Naive thymus-derived CD4-positive, alpha-beta T cell (primary cell): ENCODE data around the gene RNF40. TPM values are rescaled to one million over a fixed set of nuclear protein-coding genes. Genes with fewer than 3 reads are reported as not detected.

Experiments
- ATAC-seq: fragments of 150-1000 bp; cut with Tn5 transposase; 2 replicates; pipeline ENCODE4 v1.10.0; 2021; ENCODE audit warnings: mild to moderate bottlenecking, moderate library complexity
- CTCF ChIA-PET: fragments of 350-600 bp; sonication (Branson Sonifier 250); formaldehyde crosslinking; loops from one replicate; lab custom pipeline; 2021; ENCODE audit warnings: antibody characterized with exemption; lab: Charles Lee
- POLR2A ChIA-PET: fragments of 350-600 bp; sonication (Branson Sonifier 250); formaldehyde crosslinking; loops from one replicate; lab custom pipeline; 2021; ENCODE audit warnings: antibody characterized with exemption, inconsistent platforms; lab: Charles Lee
- DNase-seq, 9 donors: peaks; one replicate each; pipeline versions ENCODE4 v3.0.0 to v3.0.0-alpha.2; 2020 to 2022; ENCODE audit warnings: mixed read lengths in 1 of 9
- H3K27ac ChIP-seq: one replicate; pipeline ENCODE4 v1.7.0; 2013; ENCODE audit warnings: mild to moderate bottlenecking, low read depth, low read length, moderate library complexity
- H3K27me3 ChIP-seq, 2 donors: one replicate each; pipeline ENCODE4 v1.7.0; 2013; ENCODE audit warnings: low read length in 2 of 2, mild to moderate bottlenecking in 2 of 2, moderate library complexity in 2 of 2; ENCODE audit not compliant: control insufficient read depth in 2 of 2, insufficient read depth in 2 of 2
- H3K36me3 ChIP-seq, 3 experiments: 1 replicate in 2 of 3; 2 replicates in 1 of 3; pipeline ENCODE4 v1.7.0; 2013; ENCODE audit warnings: low read length in 3 of 3, mild to moderate bottlenecking in 3 of 3, moderate library complexity in 1 of 3; ENCODE audit not compliant: insufficient read depth in 3 of 3, control insufficient read depth in 2 of 3
- H3K4me1 ChIP-seq, 2 donors: one replicate each; pipeline ENCODE4 v1.7.0; 2013; ENCODE audit warnings: low read length in 2 of 2, mild to moderate bottlenecking in 2 of 2, moderate library complexity in 1 of 2; ENCODE audit not compliant: control insufficient read depth in 2 of 2, insufficient read depth in 2 of 2
- H3K4me3 ChIP-seq: 2 replicates; pipeline ENCODE4 v1.7.0; 2013; ENCODE audit warnings: mild to moderate bottlenecking, low read length
- H3K9me3 ChIP-seq, 3 experiments: 1 replicate in 2 of 3; 2 replicates in 1 of 3; pipeline ENCODE4 v1.7.0; 2013; ENCODE audit warnings: low read length in 3 of 3; ENCODE audit not compliant: control insufficient read depth in 2 of 3
- H3K27ac Mint-ChIP-seq, 9 donors: one replicate each; pipeline ENCODE4 v1.8.0; 2020 to 2022; ENCODE audit warnings: mixed read lengths in 9 of 9, mild to moderate bottlenecking in 8 of 9, moderate library complexity in 5 of 9, inconsistent platforms in 2 of 9
- H3K27me3 Mint-ChIP-seq, 5 donors: one replicate each; pipeline ENCODE4 v1.8.0; 2021 to 2022; ENCODE audit warnings: mixed read lengths in 5 of 5, mild to moderate bottlenecking in 1 of 5
- H3K36me3 Mint-ChIP-seq, 5 donors: one replicate each; pipeline ENCODE4 v1.8.0; 2020 to 2022; ENCODE audit warnings: mixed read lengths in 5 of 5, mild to moderate bottlenecking in 3 of 5, inconsistent platforms in 1 of 5
- H3K4me1 Mint-ChIP-seq, 7 donors: one replicate each; pipeline ENCODE4 v1.8.0; 2020 to 2022; ENCODE audit warnings: mixed read lengths in 7 of 7, mild to moderate bottlenecking in 3 of 7, inconsistent platforms in 1 of 7
- H3K4me3 Mint-ChIP-seq, 10 donors: one replicate each; pipeline ENCODE4 v1.8.0; 2020 to 2022; ENCODE audit warnings: mild to moderate bottlenecking in 10 of 10, mixed read lengths in 10 of 10, moderate library complexity in 6 of 10, inconsistent platforms in 2 of 10
- H3K9me3 Mint-ChIP-seq, 11 donors: one replicate each; pipeline ENCODE4 v1.8.0; 2020 to 2022; ENCODE audit warnings: mixed read lengths in 11 of 11, mild to moderate bottlenecking in 4 of 11, inconsistent platforms in 1 of 11, moderate library complexity in 1 of 11
- intact Hi-C, 2 donors: fragments of 100-400 bp; cut with micrococcal nuclease; formaldehyde crosslinking; loops; one replicate each; pipeline ENCODE4 v1.15.1; 2023
- polyA plus RNA-seq, 2 donors: library from polyadenylated mRNA; unstranded; fragments of 300-500 nt; fragmentation: Illumina TruSeq; gene quantifications; one replicate each; pipeline ENCODE4 v1.2.3, GENCODE V29; 2021
- total RNA-seq, 6 experiments: library from RNA in 5 of 6; stranded (reverse) in 5 of 6; gene quantifications; 1 replicate in 5 of 6; 2 replicates in 1 of 6; pipeline ENCODE4 v1.2.3 and lab custom pipeline; 2021 to 2026

The RNF40 gene
- total and polyA plus RNA-seq, 7 experiments from 2014 or later: 19.4 to 122 (median 87.7) TPM

- Histone ChIP-seq H3K36me3 (peaks cover 0 to 28% (median 0%) of the 10 kb centered on the region in 3 experiments), H3K4me3 (no peak overlapping the region), H3K27me3 (peaks cover 0 to 7% of the 10 kb centered on the region in 2 donors), H3K27ac (peak overlapping the region; percentile 68), H3K4me1 (peaks cover 7% of the 10 kb centered on the region in 2 donors), H3K9me3 (no peaks in the 10 kb centered on the region)
- POLR2A ChIA-PET: interaction anchor here (0.6 to 1.3 kb wide), 9 partner anchors 17 to 1850 kb away, joined by 3 to 15 read pairs (median 3); no protein-coding TSS in a partner anchor
- CTCF ChIA-PET: interaction anchor here (1.7 kb wide), 1 partner anchor 20 kb away, joined by 5 read pairs; no protein-coding TSS in a partner anchor
- Mint-ChIP-seq H3K4me3 (peak overlapping the region; percentile 60 to 94 (median 82)), H3K4me1 (peaks cover 0 to 25% (median 22%) of the 10 kb centered on the region in 7 donors), H3K36me3 (peaks cover 0 to 11% (median 4%) of the 10 kb centered on the region in 5 donors), H3K27me3 (peaks cover 0 to 43% (median 0%) of the 10 kb centered on the region in 5 donors), H3K9me3 (peaks cover 0 to 2% (median 0%) of the 10 kb centered on the region in 11 donors), H3K27ac (peak overlapping the region in 5 of 9 donors; percentile 8 to 62 (median 44))
- intact Hi-C loops: loop anchor here in 1 of 2 donors (1.0 to 2.0 kb wide), 2 partner anchors 24 to 38 kb away; partner anchors contain the start of genes CFAP119, PHKG2 and RNF40
- ATAC-seq (peak; percentile 55), DNase-seq (no peak)
Observed at GRCh38 chr16:30786115-30786935, 24.2 kb downstream of the RNF40 start.

GRCh38 chr16:30786936-30787612 is 25.0 kb downstream of the RNF40 start, which contains the start of gene ZNF629:
Gene ZNF629, minus strand, starts transcription at chr16:30787205. Its CDS starts 2,723 bp downstream, at chr16:30784482.
- Mint-ChIP-seq H3K27ac (peak within 1 kb of the TSS in 8 of 9 donors; percentile 8 to 85 (median 50)), H3K4me1 (peaks cover 0 to 25% (median 22%) of the 10 kb centered on the region in 7 donors), H3K27me3 (peaks cover 0 to 43% (median 0%) of the 10 kb centered on the region in 5 donors), H3K4me3 (peak within 1 kb of the TSS; percentile 74 to 94 (median 88)), H3K36me3 (peaks cover 0 to 11% (median 4%) of the 10 kb centered on the region in 5 donors), H3K9me3 (peaks cover 0 to 2% (median 0%) of the 10 kb centered on the region in 11 donors)
- H3K36me3 ChIP-seq: peaks cover 0 to 23% (median 0%) of the 10 kb centered on the region in 3 experiments
- H3K9me3 ChIP-seq: no peaks in the 10 kb centered on the region
- peaks cover 7% of the 10 kb centered on the region in 2 donors for H3K4me1 ChIP-seq
- POLR2A ChIA-PET: interaction anchor here (0.7 to 1.3 kb wide), 5 partner anchors 16 to 814 kb away, joined by 3 to 15 read pairs (median 3); no protein-coding TSS in a partner anchor
- H3K4me3 ChIP-seq: peak within 1 kb of the TSS; percentile 60
- H3K27me3 ChIP-seq: peaks cover 0 to 7% of the 10 kb centered on the region in 2 donors
- CTCF ChIA-PET: interaction anchor here (0.7 kb wide), 1 partner anchor 18 kb away, joined by 3 read pairs; no protein-coding TSS in a partner anchor
- ATAC-seq: peak; percentile 70
- peak in 5 of 9 donors; percentile 32 to 42 (median 33) for DNase-seq
- H3K27ac ChIP-seq: peak within 1 kb of the TSS; percentile 68
- intact Hi-C loops: loop anchor here in 1 of 2 donors (1.0 to 2.0 kb wide), 4 partner anchors 18 to 88 kb away; partner anchors contain the start of genes CFAP119, PHKG2 and RNF40

GRCh38 chr16:30787613-30788378 is 25.7 kb downstream of the RNF40 start:
- ChIA-PET POLR2A (interaction anchor here (1.0 to 1.3 kb wide), 4 partner anchors 15 to 40 kb away, joined by 3 to 15 read pairs (median 4); no protein-coding TSS in a partner anchor), CTCF (interaction anchor here (0.7 kb wide), 1 partner anchor 17 kb away, joined by 3 read pairs; no protein-coding TSS in a partner anchor)
- Histone ChIP-seq H3K27me3 (peaks cover 0 to 7% of the 10 kb centered on the region in 2 donors), H3K9me3 (no peaks in the 10 kb centered on the region), H3K4me3 (peak overlapping the region; percentile 60), H3K36me3 (peaks cover 0 to 16% (median 0%) of the 10 kb centered on the region in 3 experiments), H3K27ac (no peak overlapping the region), H3K4me1 (peaks cover 7% of the 10 kb centered on the region in 2 donors)
- ATAC-seq: no peak
- Mint-ChIP-seq H3K27ac (peak overlapping the region in 5 of 9 donors; percentile 36 to 71 (median 46)), H3K4me3 (peak overlapping the region; percentile 74 to 94 (median 88)), H3K27me3 (peaks cover 0 to 43% (median 0%) of the 10 kb centered on the region in 5 donors), H3K9me3 (peaks cover 0 to 2% (median 0%) of the 10 kb centered on the region in 11 donors), H3K4me1 (peaks cover 0 to 25% (median 22%) of the 10 kb centered on the region in 7 donors), H3K36me3 (peaks cover 0 to 8% (median 3%) of the 10 kb centered on the region in 5 donors)
- intact Hi-C loops: loop anchor here in 1 of 2 donors (1.0 to 2.0 kb wide), 3 partner anchors 18 to 88 kb away; partner anchors contain the start of genes CFAP119 and RNF40
- no peak for DNase-seq

GRCh38 chr16:30793508-30794069 is 31.5 kb downstream of the RNF40 start:
- Mint-ChIP-seq H3K27ac (no peak overlapping the region), H3K9me3 (no peaks in the 10 kb centered on the region), H3K36me3 (no peaks in the 10 kb centered on the region), H3K4me1 (no peaks in the 10 kb centered on the region), H3K4me3 (no peak overlapping the region), H3K27me3 (peaks cover 0 to 7% (median 0%) of the 10 kb centered on the region in 5 donors)
- intact Hi-C loops: no loop called here
- POLR2A ChIA-PET: interaction anchor here (0.6 to 0.9 kb wide), 2 partner anchors 12 to 201 kb away, joined by 3 read pairs; no protein-coding TSS in a partner anchor
- Histone ChIP-seq H3K4me1 (no peaks in the 10 kb centered on the region), H3K9me3 (no peaks in the 10 kb centered on the region), H3K27ac (no peak overlapping the region), H3K4me3 (no peak overlapping the region), H3K27me3 (no peaks in the 10 kb centered on the region), H3K36me3 (no peaks in the 10 kb centered on the region)
- CTCF ChIA-PET: no interaction called here
- DNase-seq (no peak), ATAC-seq (no peak)

- ChIA-PET CTCF (interaction anchor here (0.6 kb wide), 2 partner anchors 8 to 44 kb away, joined by 3 to 4 read pairs; no protein-coding TSS in a partner anchor), POLR2A (no interaction called here)
- H3K27ac Mint-ChIP-seq: no peak overlapping the region
Observed at GRCh38 chr16:30794634-30795033, 32.5 kb downstream of the RNF40 start.

More at GRCh38 chr16:30794634-30795033, 32.5 kb downstream of the RNF40 start:
- H3K36me3 ChIP-seq: no peaks in the 10 kb centered on the region
- H3K4me1 ChIP-seq: no peaks in the 10 kb centered on the region
- no peaks in the 10 kb centered on the region for H3K27me3 ChIP-seq
- intact Hi-C loops: no loop called here
- H3K4me1 Mint-ChIP-seq: no peaks in the 10 kb centered on the region
- no peak overlapping the region for H3K4me3 ChIP-seq
- H3K9me3 ChIP-seq: no peaks in the 10 kb centered on the region
- H3K27me3 Mint-ChIP-seq: peaks cover 0 to 1% (median 0%) of the 10 kb centered on the region in 5 donors
- ATAC-seq (no peak), DNase-seq (no peak)
- H3K27ac ChIP-seq: no peak overlapping the region
- H3K9me3 Mint-ChIP-seq: no peaks in the 10 kb centered on the region
- H3K36me3 Mint-ChIP-seq: no peaks in the 10 kb centered on the region
- H3K4me3 Mint-ChIP-seq: no peak overlapping the region
